NB4 (cell line): ENCODE data around the gene KCNG2.
A peak's percentile ranks its signal among the peaks of the same experiment; 100 is the strongest.

ENCODE experiments used
- DNase-seq: peaks from one replicate; pipeline ENCODE4 v3.0.0; 2010; ENCODE audit warnings: low read depth
- H3K4me3 ChIP-seq: one replicate; pipeline ENCODE4 v1.5.1; 2011; ENCODE audit warnings: mild to moderate bottlenecking, low read depth, low read length, moderate library complexity
- MAX ChIP-seq: IDR thresholded peaks from 2 replicates; pipeline ENCODE4 v1.6.1; 2011; ENCODE audit warnings: low read depth, low read length
- MYC ChIP-seq: IDR thresholded peaks from 2 replicates; pipeline ENCODE4 v1.6.1; 2011; ENCODE audit warnings: low read depth, low read length
- POLR2A ChIP-seq: IDR thresholded peaks from 2 replicates; pipeline ENCODE4 v1.6.1; 2011; ENCODE audit warnings: mild to moderate bottlenecking; ENCODE audit not compliant: insufficient read length; ENCODE audit errors: extremely low read depth
- TF ChIP-seq, protein P1 (sequence below): IDR thresholded peaks from one replicate; pipeline ENCODE4 v1.5.1; 2012; ENCODE audit warnings: low read depth, low read length

Gene KCNG2

GRCh38 chr18:79799619-79800370 lies 2.1 kb downstream of the KCNG2 start:
- no peak overlapping the region for H3K4me3 ChIP-seq
- DNase-seq = peak; percentile 55
- TF ChIP-seq MYC (no peak), MAX (no peak), POLR2A (no peak)
- TF ChIP-seq, protein P1, sequence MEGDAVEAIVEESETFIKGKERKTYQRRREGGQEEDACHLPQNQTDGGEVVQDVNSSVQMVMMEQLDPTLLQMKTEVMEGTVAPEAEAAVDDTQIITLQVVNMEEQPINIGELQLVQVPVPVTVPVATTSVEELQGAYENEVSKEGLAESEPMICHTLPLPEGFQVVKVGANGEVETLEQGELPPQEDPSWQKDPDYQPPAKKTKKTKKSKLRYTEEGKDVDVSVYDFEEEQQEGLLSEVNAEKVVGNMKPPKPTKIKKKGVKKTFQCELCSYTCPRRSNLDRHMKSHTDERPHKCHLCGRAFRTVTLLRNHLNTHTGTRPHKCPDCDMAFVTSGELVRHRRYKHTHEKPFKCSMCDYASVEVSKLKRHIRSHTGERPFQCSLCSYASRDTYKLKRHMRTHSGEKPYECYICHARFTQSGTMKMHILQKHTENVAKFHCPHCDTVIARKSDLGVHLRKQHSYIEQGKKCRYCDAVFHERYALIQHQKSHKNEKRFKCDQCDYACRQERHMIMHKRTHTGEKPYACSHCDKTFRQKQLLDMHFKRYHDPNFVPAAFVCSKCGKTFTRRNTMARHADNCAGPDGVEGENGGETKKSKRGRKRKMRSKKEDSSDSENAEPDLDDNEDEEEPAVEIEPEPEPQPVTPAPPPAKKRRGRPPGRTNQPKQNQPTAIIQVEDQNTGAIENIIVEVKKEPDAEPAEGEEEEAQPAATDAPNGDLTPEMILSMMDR = no peak

GRCh38 chr18:79800371-79801180 lies 2.8 kb downstream of the KCNG2 start:
- TF ChIP-seq, protein P1 = no peak
- no peak overlapping the region for H3K4me3 ChIP-seq
- no peak for DNase-seq

GRCh38 chr18:79801217-79801616 lies 3.5 kb downstream of the KCNG2 start:
- TF ChIP-seq, protein P1 = no peak
- TF ChIP-seq MAX (no peak), MYC (no peak), POLR2A (no peak)
- H3K4me3 ChIP-seq = no peak overlapping the region
- DNase-seq = no peak

DNA sequence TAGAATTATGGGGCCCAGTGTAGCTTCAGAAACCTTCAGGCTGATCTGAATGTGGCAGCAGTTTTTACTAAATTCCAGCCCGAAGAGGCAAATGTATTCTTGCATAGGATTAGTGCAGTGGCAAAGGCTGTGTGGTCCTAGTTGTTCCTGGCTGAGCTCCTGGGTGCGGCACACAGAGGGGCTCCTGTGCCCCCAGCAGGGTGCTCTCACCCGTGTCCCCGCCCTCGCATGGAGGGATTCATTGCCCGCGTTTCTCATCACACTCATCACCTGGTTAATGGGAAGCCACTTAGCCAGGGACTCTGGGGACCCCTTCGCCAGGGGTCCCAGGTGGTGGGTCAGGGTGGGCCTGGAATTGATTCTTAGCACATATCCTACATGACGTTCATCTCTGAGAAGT lies 3.9 kb downstream of the KCNG2 start:
- DNase-seq = no peak
- no peak for TF ChIP-seq POLR2A
- no peak for TF ChIP-seq MAX
- TF ChIP-seq MYC = no peak
- TF ChIP-seq, protein P1 = no peak
- no peak overlapping the region for H3K4me3 ChIP-seq

DNA sequence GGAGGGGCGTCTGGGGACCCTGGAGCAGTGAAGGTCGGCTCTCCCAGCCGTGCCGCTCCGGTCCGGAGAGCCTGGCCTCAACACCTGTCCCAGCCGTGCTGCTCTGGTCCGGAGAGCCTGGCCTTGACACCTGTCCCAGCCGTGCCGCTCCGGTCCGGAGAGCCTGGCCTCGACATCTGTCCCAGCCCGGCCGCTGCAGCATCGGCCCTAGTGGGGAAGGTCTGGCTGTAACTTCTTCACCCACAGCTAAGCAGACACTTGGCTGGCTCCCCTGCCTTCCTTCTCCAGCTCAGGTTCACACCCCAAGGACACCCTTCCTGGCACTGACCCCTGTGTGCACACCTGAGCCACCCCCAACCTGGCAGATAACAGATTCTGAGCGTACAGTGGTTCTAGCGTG lies 4.6 kb downstream of the KCNG2 start:
- DNase-seq = no peak
- TF ChIP-seq MAX (no peak), POLR2A (no peak), MYC (no peak)
- TF ChIP-seq, protein P1 = no peak
- H3K4me3 ChIP-seq = no peak overlapping the region
